NCI-H82 (cell line): Measurements from ENCODE around the gene URI1.

Source experiments
- DNase-seq: peaks from one replicate; lab custom pipeline; 2025; lab: John Stamatoyannopoulos, UW

The URI1 gene

GRCh38 chr19:29971002-29971401 is 29.0 kb downstream of the URI1 start:
- DNase-seq: no peak

- no peak for DNase-seq
Observed at GRCh38 chr19:29971648-29972047, 29.6 kb downstream of the URI1 start.

- DNase-seq: no peak
Observed at GRCh38 chr19:29974701-29975100, 32.7 kb downstream of the URI1 start.

GRCh38 chr19:29976151-29976943 is 34.3 kb downstream of the URI1 start:
- no peak for DNase-seq

GRCh38 chr19:29978080-29978479 is 36.0 kb downstream of the URI1 start:
- DNase-seq: no peak

- no peak for DNase-seq
Observed at GRCh38 chr19:29983568-29983967, 41.5 kb downstream of the URI1 start.

- DNase-seq: no peak
Observed at GRCh38 chr19:29985196-29985595, 43.2 kb downstream of the URI1 start.

DNA sequence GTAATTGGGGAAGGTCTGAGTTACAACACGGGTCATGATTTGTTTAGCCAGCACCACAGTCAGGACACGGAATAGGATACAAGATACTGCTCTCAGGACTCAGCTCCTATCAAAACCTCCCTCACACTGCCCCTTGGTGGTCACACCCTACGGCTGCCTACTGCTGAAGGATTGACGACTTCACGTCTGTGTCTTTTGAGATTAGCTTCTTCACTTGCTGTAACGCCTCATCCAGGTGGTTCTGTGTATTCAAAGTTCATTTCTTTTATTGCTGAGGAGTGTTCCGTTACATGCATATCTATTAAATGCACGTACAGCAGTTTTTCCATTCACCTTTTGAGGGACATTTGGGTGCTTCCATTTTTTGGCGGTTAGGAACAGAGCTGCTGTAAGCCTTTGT is 46.3 kb downstream of the URI1 start:
- DNase-seq: peak; percentile 20

- DNase-seq: no peak
Observed at GRCh38 chr19:29992233-29992867, 50.3 kb downstream of the URI1 start.

- no peak for DNase-seq
Observed at GRCh38 chr19:29999490-29999889, 57.5 kb downstream of the URI1 start.

GRCh38 chr19:30000862-30001261 is 58.8 kb downstream of the URI1 start:
- no peak for DNase-seq

DNA sequence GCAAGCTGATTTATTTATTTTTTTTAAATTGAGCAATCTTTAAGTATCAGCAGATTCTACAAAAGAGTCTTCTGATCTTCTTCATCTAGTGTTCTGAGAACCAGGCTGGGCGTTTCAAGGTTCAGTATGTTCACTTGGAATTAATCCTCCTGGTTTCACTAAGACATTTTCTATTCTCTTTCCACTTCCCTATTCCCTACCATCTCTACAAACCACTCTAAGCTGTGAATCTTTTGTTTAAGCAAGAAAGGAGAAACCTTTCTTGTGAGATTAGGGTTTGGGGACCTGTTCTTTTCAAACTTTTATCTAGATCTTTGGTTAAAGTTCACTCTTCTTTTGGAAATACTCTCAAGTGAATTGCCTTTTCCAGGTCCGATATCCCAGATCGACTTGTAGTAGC is 59.3 kb downstream of the URI1 start:
- DNase-seq: no peak

DNA sequence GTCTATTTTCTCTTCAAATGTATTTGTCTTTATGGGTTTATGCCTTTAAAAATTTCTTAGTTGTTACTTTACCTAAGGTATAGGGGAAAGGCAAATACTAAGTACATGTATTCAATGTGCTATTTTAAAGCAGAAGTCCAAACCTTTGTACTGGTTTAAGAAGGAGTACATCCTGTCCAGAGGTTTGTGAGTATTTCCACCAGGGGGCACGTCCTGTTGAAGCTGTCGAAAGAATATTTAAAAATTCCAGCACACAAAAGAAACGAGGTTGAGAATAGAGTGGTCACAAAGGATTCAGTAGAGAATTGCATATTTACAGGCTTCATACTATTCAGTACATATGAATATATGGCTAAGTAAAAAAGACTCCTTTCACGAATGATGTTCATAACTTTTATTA is 59.8 kb downstream of the URI1 start:
- no peak for DNase-seq

- no peak for DNase-seq
Observed at GRCh38 chr19:30003866-30004265, 61.8 kb downstream of the URI1 start.

DNA sequence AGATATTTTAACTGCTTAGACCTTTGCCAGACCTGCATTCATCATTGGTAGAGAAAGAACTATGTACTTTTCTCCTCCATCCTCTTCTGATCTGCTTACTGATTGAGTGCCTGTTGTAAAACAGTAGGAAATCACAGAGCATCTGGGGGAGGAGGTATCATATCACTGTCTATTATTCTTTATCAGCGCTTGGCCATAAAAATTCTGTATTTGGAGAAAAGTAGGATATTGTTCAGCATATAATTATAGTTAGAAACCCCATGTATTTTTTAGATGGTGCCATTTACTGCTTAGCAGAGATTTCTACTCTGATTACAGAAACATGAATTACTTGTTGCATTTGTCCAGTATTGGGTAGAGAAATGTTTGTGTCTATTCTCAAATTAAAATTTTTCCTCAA is 62.4 kb downstream of the URI1 start:
- no peak for DNase-seq

- no peak for DNase-seq
Observed at GRCh38 chr19:30006207-30006606, 64.2 kb downstream of the URI1 start.

GRCh38 chr19:30008169-30008568 is 66.1 kb downstream of the URI1 start:
- DNase-seq: no peak

GRCh38 chr19:30009013-30009412 is 67.0 kb downstream of the URI1 start:
- no peak for DNase-seq

GRCh38 chr19:30011051-30011578 is 69.1 kb downstream of the URI1 start:
- DNase-seq: no peak

DNA sequence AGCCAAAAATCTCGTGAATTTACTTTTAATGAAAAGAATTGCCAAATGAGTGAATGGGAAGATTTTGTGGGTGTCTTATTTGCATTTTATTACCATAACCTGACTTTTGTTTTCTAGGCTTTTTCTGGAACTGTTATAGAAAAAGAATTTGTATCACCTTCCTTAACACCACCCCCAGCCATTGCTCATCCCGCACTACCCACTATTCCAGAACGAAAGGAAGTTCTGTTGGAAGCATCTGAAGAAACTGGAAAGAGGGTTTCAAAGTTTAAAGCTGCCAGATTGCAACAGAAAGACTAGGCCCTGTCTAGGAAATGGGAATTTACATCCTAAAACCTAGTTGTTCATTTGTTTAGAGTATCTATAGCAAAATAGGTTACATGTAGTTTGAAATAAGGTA is 72.7 kb downstream of the URI1 start:
- no peak for DNase-seq

GRCh38 chr19:30017172-30017571 is 75.1 kb downstream of the URI1 start:
- no peak for DNase-seq

- DNase-seq: no peak
Observed at GRCh38 chr19:30020189-30020588, 78.2 kb downstream of the URI1 start.

DNA sequence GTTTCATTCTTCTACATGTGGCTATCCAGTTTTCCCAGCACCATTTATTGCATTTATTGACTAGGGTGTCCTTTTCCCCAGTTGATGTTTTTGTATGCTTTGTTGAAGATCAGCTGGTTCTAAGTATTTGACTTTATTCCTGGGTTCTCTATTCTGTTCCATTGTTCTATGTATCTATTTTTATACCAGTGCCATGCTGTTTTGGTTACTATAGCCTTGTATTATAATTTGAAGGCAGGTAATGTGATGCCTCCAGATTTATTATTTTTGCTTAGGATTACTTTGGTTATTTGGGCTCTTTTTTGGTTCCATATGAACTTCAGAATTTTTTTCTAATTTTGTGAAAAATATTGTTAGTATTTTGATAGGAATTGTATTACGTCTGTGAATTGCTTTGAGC is 80.6 kb downstream of the URI1 start:
- DNase-seq: no peak

DNA sequence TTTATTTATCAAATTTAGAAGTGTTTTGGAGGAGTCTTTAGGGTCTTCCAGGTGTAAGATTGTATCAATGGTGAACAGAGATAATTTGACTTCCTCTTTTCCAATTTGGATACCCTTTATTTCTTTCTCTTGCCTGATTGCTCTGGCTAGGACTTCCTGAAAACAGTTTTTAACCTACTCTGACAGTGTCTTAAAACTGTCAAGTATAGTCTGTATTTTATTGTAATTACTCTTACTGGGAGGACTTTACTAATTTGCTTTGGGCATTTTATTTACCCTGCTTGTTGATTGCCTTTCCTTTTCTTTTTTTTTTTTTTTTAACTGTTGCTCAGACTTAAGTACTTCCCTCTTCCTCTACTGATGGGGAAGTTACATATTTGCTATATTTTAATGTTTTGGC is 81.3 kb downstream of the URI1 start:
- DNase-seq: no peak
